Measurements from ENCODE around the gene C1QTNF9.
A peak's percentile ranks its signal among the peaks of the same experiment; 100 is the strongest.
"Not testable (repeated sequence)": the region's sequence is repeated elsewhere in the genome, so short reads cannot be mapped to it uniquely, and the experiment has no call there.

C1QTNF9 gene

GRCh38 chr13:24306632-24307031 is 2.7 kb upstream of the C1QTNF9 start:
- peak; percentile 12 for DNase-seq (ENCODE audit: low read depth)
- TF ChIP-seq, protein P1, sequence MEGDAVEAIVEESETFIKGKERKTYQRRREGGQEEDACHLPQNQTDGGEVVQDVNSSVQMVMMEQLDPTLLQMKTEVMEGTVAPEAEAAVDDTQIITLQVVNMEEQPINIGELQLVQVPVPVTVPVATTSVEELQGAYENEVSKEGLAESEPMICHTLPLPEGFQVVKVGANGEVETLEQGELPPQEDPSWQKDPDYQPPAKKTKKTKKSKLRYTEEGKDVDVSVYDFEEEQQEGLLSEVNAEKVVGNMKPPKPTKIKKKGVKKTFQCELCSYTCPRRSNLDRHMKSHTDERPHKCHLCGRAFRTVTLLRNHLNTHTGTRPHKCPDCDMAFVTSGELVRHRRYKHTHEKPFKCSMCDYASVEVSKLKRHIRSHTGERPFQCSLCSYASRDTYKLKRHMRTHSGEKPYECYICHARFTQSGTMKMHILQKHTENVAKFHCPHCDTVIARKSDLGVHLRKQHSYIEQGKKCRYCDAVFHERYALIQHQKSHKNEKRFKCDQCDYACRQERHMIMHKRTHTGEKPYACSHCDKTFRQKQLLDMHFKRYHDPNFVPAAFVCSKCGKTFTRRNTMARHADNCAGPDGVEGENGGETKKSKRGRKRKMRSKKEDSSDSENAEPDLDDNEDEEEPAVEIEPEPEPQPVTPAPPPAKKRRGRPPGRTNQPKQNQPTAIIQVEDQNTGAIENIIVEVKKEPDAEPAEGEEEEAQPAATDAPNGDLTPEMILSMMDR (IDR thresholded peaks at IDR 0.05; ENCODE audit: insufficient read depth, low read depth, low read length, missing control alignments): no peak
- H3K4me3 ChIP-seq (ENCODE audit: low read length): no peak overlapping the region

DNA sequence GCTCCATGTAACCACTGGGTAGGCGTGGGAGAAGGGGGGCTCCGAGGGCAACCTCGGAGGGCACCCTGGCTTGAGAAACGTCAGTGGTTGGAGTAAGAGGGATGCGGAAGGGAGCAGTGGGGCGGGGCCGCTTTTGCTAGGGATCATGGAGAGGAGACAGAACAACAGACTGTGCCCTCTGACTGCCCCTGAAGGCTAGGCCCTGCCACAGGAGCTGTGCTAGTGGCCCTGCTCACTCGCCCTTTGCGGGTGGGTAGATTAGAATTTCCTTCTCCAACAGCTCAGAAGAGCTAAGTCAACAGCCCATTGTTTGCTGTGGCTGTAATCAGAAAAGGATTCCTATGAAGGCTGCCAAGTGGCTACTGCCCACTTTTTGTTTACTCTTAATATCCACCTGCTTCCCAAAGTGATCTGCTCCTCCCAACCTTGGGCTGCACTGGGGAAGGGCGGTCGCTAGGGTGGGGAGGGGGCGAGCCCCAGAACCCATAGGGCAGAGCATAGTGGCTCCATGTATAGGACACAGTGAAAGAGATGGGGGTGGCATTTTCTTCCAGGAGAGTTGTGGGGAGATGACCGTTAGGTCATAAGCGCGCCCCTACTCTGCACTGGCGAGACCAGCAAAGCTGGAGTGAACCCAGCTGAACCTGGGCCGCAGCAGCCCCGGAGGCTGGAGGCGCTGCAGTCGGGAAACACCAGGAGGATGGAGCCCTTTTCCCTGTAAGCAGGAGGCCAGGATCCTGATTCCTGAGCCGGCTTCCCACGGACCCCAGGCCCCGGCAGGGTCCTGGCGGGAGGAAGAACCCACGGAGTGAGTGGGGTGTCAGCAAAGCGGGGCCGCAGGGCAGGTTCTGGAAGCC is 1.9 kb upstream of the C1QTNF9 start:
- DNase-seq (ENCODE audit: low read depth): no peak
- H3K4me3 ChIP-seq (ENCODE audit: low read length): no peak overlapping the region
- TF ChIP-seq, protein P1 (IDR thresholded peaks at IDR 0.05; ENCODE audit: insufficient read depth, low read depth, low read length, missing control alignments): no peak

DNA sequence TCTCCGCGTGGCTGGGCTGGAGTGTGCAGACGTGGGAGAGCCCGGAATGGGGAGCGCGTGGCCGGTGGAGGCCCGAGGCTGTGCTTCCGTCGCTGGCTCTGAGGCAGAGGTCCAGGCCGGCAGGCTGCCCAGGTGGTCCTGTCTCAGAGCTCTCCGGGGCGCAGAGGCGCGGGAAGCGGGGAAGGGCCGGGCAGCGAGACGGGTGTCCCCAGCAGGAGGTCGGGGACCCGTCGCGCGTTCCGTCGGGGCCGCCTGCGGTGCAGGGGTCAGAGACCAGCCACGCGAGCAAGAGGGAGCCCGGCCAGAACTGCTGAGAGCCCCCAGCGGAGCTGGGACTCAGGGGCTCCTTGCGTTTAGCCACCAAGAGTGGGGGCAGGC is 1.3 kb upstream of the C1QTNF9 start:
- DNase-seq (ENCODE audit: low read depth): no peak
- no peak overlapping the region for H3K4me3 ChIP-seq (ENCODE audit: low read length)
- TF ChIP-seq, protein P1 (IDR thresholded peaks at IDR 0.05; ENCODE audit: insufficient read depth, low read depth, low read length, missing control alignments): no peak

DNA sequence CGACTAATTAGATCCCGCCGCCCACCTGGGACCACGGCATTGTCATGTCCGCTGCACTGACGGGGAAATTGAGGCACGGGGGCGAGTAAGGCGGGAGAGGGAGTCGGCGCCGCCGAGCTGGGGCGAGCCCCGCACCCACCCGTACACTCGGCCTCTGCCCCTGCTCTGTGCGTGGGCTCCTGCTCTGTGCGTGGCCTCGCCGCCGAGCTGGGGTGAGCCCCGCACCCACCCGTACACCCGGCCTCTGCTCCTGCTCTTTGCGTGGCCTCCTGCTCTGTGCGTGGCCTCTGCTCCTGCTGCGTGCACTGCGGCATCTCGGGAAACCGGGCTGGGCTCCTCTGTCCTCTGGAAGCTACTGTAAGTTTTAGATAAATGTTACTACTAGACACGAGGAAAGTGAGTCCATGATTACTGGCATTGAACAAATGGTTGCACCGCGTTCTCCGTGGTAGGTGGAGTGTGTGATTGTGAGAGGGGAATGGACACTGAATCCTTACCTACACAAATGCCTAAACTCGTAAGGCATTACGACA is 826 bp upstream of the C1QTNF9 start:
- no peak for DNase-seq (ENCODE audit: low read depth)
- TF ChIP-seq, protein P1 (IDR thresholded peaks at IDR 0.05; ENCODE audit: insufficient read depth, low read depth, low read length, missing control alignments): no peak
- H3K4me3 ChIP-seq (ENCODE audit: low read length): no peak overlapping the region

- no peak for DNase-seq (ENCODE audit: low read depth)
- TF ChIP-seq, protein P1 (IDR thresholded peaks at IDR 0.05; ENCODE audit: insufficient read depth, low read depth, low read length, missing control alignments): peak; percentile 24
- no peak overlapping the region for H3K4me3 ChIP-seq (ENCODE audit: low read length)
These were observed 4.1 kb downstream of the C1QTNF9 start for GRCh38 chr13:24313439-24313838.

DNA sequence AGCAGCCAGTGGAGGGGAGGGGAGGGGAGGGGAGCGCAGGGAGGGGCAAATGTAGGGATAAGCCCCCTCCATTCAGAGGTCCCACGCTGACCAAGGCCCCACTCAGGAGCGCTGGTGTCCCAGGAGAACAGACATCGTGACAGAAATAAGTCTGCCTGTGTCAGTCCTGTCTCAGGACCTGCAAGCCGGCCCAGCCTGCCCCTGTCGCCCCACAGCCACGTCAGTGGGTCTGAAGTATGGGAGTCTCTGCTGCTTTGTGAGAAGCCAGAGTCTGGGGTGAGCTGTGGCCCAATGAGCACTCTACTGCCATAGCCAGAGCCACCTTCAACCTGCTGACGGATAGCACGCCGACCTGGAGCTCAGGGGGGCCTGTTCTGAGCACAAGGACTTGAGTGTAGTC is 8.5 kb downstream of the C1QTNF9 start:
- not testable (repeated sequence) for DNase-seq (ENCODE audit: low read depth); H3K4me3 ChIP-seq (ENCODE audit: low read length)

GRCh38 chr13:24318878-24319277 is 9.5 kb downstream of the C1QTNF9 start:
- not testable (repeated sequence) for DNase-seq (ENCODE audit: low read depth); H3K4me3 ChIP-seq (ENCODE audit: low read length)

- H3K4me3 ChIP-seq (ENCODE audit: low read length); DNase-seq (ENCODE audit: low read depth): not testable (repeated sequence)
These were observed 10.3 kb downstream of the C1QTNF9 start for GRCh38 chr13:24319641-24320040.

DNA sequence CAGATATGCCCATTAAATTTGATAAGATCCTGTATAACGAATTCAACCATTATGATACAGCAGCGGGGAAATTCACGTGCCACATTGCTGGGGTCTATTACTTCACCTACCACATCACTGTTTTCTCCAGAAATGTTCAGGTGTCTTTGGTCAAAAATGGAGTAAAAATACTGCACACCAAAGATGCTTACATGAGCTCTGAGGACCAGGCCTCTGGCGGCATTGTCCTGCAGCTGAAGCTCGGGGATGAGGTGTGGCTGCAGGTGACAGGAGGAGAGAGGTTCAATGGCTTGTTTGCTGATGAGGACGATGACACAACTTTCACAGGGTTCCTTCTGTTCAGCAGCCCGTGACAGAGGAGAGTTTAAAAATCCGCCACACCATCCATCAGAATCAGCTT is 12.0 kb downstream of the C1QTNF9 start:
- H3K4me3 ChIP-seq (ENCODE audit: low read length); DNase-seq (ENCODE audit: low read depth): not testable (repeated sequence)

All from epithelial cell of esophagus (primary cell).